Activated B cell treated with CpG ODN at 0.5 μM for 24 hours (primary cell): ENCODE data around the gene YY1. TPM values are rescaled to one million over a fixed set of nuclear protein-coding genes. Genes with fewer than 3 reads are reported as not detected.

ENCODE experiments used
- ATAC-seq: fragments of 200-7000 bp; cut with Tn5 transposase; one replicate; pipeline ENCODE4 v1.10.0; 2021; ENCODE audit warnings: low read depth, mild to moderate bottlenecking, moderate library complexity
- CTCF ChIA-PET: fragments of 350-600 bp; sonication (Branson Sonifier 250); formaldehyde crosslinking; loops from one replicate; lab custom pipeline; 2021; ENCODE audit warnings: antibody characterized with exemption; lab: Charles Lee
- POLR2A ChIA-PET: fragments of 350-600 bp; sonication (Branson Sonifier 250); formaldehyde crosslinking; loops from one replicate; lab custom pipeline; 2021; ENCODE audit warnings: antibody characterized with exemption; lab: Charles Lee
- DNase-seq: peaks from one replicate; pipeline ENCODE4 v3.0.0; 2022
- H3K27ac Mint-ChIP-seq: one replicate; pipeline ENCODE4 v1.8.0; 2020; ENCODE audit warnings: mixed read lengths
- H3K27me3 Mint-ChIP-seq: one replicate; pipeline ENCODE4 v1.8.0; 2021; ENCODE audit warnings: mixed read lengths
- H3K36me3 Mint-ChIP-seq: one replicate; pipeline ENCODE4 v1.8.0; 2021; ENCODE audit warnings: low read depth, mixed read lengths
- H3K4me1 Mint-ChIP-seq: one replicate; pipeline ENCODE4 v1.8.0; 2021; ENCODE audit warnings: mixed read lengths
- H3K4me3 Mint-ChIP-seq: one replicate; pipeline ENCODE4 v1.8.0; 2020; ENCODE audit warnings: mild to moderate bottlenecking, mixed read lengths
- H3K9me3 Mint-ChIP-seq: one replicate; pipeline ENCODE4 v1.8.0; 2020; ENCODE audit warnings: mixed read lengths
- intact Hi-C: fragments of 100-400 bp; cut with micrococcal nuclease; formaldehyde crosslinking; loops from one replicate; pipeline ENCODE4 v1.15.1; 2024
- total RNA-seq: library from RNA; stranded (reverse); gene quantifications from 2 replicates; pipeline ENCODE4 v1.2.3, GENCODE V29; 2022
- TF ChIP-seq, protein P1 (sequence below): fragments of 200-600 bp; IDR thresholded peaks from one replicate; pipeline ENCODE4 v1.8.0; 2022; ENCODE audit warnings: antibody characterized with exemption, mild to moderate bottlenecking

The YY1 gene
- total RNA-seq, 1 donor from 2014 or later = 72.6 TPM

DNA sequence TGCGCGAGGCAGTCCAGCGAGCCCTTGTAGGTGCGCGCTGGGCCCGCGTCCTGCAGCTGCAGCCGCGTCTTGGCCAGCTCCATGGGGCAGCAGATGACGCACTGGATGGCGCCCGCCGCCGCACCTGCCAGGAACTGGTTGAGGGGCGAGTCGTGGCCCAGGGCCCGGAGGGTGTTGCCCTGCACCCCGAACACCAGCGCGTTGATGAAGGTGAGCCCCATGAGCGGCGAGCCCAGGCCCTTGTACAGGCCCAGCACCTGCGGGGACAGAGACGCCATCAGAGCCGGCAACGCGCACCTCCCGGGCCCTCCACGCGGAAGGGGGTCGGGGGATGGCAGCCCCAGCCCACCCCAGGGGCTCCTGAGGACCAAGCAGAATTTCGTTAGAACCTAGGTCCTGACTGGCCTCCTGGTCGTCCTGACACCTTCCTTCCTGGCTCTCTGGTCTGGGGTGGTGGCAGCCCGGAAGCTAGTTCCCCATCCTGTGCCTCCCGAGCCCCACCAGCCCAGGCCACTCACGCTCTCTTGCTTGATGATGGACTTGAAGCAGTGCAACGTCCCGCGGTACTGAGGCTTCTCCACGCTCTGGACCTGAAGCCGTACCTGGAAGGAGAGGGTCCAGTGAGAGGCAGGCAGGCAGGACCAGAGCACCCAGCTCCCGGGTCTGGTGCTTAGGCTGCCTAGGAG is 54.0 kb downstream of the YY1 start:
- Mint-ChIP-seq H3K4me3 (no peak overlapping the region), H3K4me1 (peaks cover 45% of the 10 kb centered on the region), H3K36me3 (peaks cover 2% of the 10 kb centered on the region), H3K27ac (no peak overlapping the region), H3K9me3 (no peaks in the 10 kb centered on the region), H3K27me3 (no peaks in the 10 kb centered on the region)
- ChIA-PET POLR2A (no interaction called here), CTCF (no interaction called here)
- ATAC-seq = no peak
- intact Hi-C loops = no loop called here
- TF ChIP-seq, protein P1, sequence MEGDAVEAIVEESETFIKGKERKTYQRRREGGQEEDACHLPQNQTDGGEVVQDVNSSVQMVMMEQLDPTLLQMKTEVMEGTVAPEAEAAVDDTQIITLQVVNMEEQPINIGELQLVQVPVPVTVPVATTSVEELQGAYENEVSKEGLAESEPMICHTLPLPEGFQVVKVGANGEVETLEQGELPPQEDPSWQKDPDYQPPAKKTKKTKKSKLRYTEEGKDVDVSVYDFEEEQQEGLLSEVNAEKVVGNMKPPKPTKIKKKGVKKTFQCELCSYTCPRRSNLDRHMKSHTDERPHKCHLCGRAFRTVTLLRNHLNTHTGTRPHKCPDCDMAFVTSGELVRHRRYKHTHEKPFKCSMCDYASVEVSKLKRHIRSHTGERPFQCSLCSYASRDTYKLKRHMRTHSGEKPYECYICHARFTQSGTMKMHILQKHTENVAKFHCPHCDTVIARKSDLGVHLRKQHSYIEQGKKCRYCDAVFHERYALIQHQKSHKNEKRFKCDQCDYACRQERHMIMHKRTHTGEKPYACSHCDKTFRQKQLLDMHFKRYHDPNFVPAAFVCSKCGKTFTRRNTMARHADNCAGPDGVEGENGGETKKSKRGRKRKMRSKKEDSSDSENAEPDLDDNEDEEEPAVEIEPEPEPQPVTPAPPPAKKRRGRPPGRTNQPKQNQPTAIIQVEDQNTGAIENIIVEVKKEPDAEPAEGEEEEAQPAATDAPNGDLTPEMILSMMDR = no peak
- no peak for DNase-seq

DNA sequence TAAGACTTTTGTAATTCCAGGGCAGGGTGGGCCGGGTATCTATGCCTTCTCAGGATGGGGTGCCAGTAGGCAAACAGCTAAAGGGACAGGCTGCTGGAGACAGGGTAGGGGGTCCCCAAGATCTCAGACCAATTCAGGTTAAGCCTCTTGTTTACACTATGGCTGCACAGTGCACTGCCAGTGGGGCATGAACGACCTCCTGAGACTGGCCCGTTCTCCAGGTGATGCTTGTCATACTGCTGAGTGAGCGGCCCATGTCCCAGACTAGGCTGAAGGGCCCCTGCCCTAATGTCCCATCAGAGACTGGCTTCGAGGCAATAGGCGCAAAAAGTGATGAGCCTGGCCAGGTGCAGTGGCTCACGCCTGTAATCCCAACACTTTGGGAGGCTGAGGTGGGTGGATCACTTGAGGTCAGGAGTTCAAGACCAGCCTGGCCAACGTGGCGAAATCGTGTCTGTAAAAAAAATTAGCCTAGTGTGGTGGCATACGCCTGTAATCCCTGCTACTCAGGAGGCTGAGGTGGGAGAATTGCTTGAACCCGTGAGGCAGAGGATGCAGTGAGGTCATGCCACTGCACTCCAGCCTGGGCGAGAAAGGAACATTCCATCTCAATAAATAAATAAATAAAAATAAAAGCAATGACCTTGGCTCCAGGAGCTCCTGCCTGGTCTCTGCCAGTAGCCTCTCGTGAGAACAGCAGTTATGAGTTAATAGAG is 54.7 kb downstream of the YY1 start:
- intact Hi-C loops = loop anchor here (1.0 kb wide), 1 partner anchor 8 kb away; no protein-coding TSS in a partner anchor
- H3K27ac Mint-ChIP-seq = peak overlapping the region; percentile 36
- ChIA-PET POLR2A (interaction anchor here (0.5 to 2.3 kb wide), 4 partner anchors 8 to 26 kb away, joined by 3 to 14 read pairs (median 4); no protein-coding TSS in a partner anchor), CTCF (interaction anchor here (2.2 kb wide), 1 partner anchor 8 kb away, joined by 8 read pairs; no protein-coding TSS in a partner anchor)
- no peaks in the 10 kb centered on the region for H3K27me3 Mint-ChIP-seq
- no peak overlapping the region for H3K4me3 Mint-ChIP-seq
- H3K4me1 Mint-ChIP-seq = peaks cover 51% of the 10 kb centered on the region
- TF ChIP-seq, protein P1 = no peak
- H3K36me3 Mint-ChIP-seq = peaks cover 2% of the 10 kb centered on the region
- no peaks in the 10 kb centered on the region for H3K9me3 Mint-ChIP-seq
- DNase-seq (no peak), ATAC-seq (no peak)

DNA sequence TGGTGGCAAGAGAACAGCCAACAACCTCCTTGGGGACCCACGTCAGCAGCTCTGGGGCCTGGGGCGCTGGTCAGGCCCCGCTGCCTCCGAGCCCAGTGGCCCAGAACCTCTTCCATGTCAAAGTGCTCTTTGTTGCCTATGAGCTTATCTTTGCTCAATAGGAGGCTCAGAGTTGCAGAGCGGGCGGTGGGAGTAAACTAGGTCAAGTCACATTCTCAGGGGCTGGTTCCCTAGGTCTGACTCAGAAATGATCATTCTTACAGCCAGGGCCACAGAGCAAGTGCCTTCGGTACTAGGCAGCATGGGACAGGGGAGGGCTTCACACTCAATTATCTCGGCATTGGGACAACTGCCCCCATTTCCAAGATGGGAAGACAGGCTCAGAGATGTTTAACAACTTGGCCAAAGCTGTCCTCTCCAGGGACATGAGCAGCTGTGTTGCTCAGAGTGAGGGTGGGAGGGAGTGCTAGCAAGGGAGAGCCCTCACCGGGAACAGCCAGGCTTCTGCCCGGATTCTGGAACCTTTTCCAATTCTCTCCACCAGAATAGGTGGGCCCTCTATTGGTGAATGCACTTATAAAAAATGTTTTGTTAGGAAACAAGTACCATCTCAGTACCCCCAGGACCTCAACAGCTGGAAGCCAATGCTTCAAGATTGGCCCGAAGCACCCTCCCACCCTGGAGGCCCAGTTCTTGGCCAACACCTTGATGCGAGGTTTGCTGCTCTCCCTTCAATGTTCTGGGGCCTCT is 55.4 kb downstream of the YY1 start:
- no peaks in the 10 kb centered on the region for H3K27me3 Mint-ChIP-seq
- H3K36me3 Mint-ChIP-seq = peaks cover 2% of the 10 kb centered on the region
- ChIA-PET CTCF (interaction anchor here (2.2 kb wide), 1 partner anchor 9 kb away, joined by 8 read pairs; no protein-coding TSS in a partner anchor), POLR2A (interaction anchor here (0.5 to 2.3 kb wide), 4 partner anchors 9 to 27 kb away, joined by 3 to 14 read pairs (median 4); no protein-coding TSS in a partner anchor)
- peaks cover 55% of the 10 kb centered on the region for H3K4me1 Mint-ChIP-seq
- DNase-seq (no peak), ATAC-seq (peak; percentile 71)
- peak overlapping the region; percentile 36 for H3K27ac Mint-ChIP-seq
- intact Hi-C loops = loop anchor here (1.0 kb wide), 1 partner anchor 9 kb away; no protein-coding TSS in a partner anchor
- H3K4me3 Mint-ChIP-seq = peak overlapping the region; percentile 3
- H3K9me3 Mint-ChIP-seq = no peaks in the 10 kb centered on the region
- TF ChIP-seq, protein P1 = no peak

GRCh38 chr14:100294963-100295330 is 56.0 kb downstream of the YY1 start:
- no peak for DNase-seq
- TF ChIP-seq, protein P1 = no peak
- Mint-ChIP-seq H3K27me3 (no peaks in the 10 kb centered on the region), H3K4me3 (no peak overlapping the region), H3K9me3 (no peaks in the 10 kb centered on the region), H3K4me1 (peaks cover 60% of the 10 kb centered on the region), H3K36me3 (peaks cover 2% of the 10 kb centered on the region), H3K27ac (no peak overlapping the region)
- ChIA-PET POLR2A (interaction anchor here (2.3 kb wide), 1 partner anchor 10 kb away, joined by 14 read pairs; no protein-coding TSS in a partner anchor), CTCF (interaction anchor here (2.2 kb wide), 1 partner anchor 9 kb away, joined by 8 read pairs; no protein-coding TSS in a partner anchor)
- intact Hi-C loops = loop anchor here (1.0 kb wide), 1 partner anchor 10 kb away; no protein-coding TSS in a partner anchor
- no peak for ATAC-seq
